B cell (primary cell): ENCODE data around the gene TOR1AIP2. TPM values are rescaled to one million over a fixed set of nuclear protein-coding genes. Genes with fewer than 3 reads are reported as not detected.
"Not testable (repeated sequence)": the region's sequence is repeated elsewhere in the genome, so short reads cannot be mapped to it uniquely, and the experiment has no call there.

ENCODE experiments used
- ATAC-seq: fragments of 200-7000 bp; cut with Tn5 transposase; one replicate; pipeline ENCODE4 v1.10.0; 2021; ENCODE audit warnings: low read depth, mild to moderate bottlenecking, moderate number of reproducible peaks, moderate library complexity
- CTCF ChIA-PET: fragments of 350-600 bp; sonication (Branson Sonifier 250); formaldehyde crosslinking; loops from one replicate; lab custom pipeline; 2021; ENCODE audit warnings: antibody characterized with exemption, inconsistent platforms; lab: Charles Lee
- POLR2A ChIA-PET: fragments of 350-600 bp; sonication (Branson Sonifier 250); formaldehyde crosslinking; loops from one replicate; lab custom pipeline; 2021; ENCODE audit warnings: antibody characterized with exemption; lab: Charles Lee
- DNase-seq: peaks from one replicate; pipeline ENCODE4 v3.0.0; 2013
- H2AFZ ChIP-seq: 2 replicates; pipeline ENCODE4 v1.6.1; 2012; ENCODE audit warnings: mild to moderate bottlenecking, low read depth, low read length; ENCODE audit not compliant: insufficient read depth, poor library complexity, severe bottlenecking
- H3K27ac ChIP-seq, 2 donors: 1 replicate in 1 of 2; 2 replicates in 1 of 2; pipeline ENCODE4 v1.5.1; 2012 to 2013; ENCODE audit warnings: low read length in 2 of 2, mild to moderate bottlenecking in 2 of 2, moderate library complexity in 1 of 2
- H3K27me3 ChIP-seq, 4 experiments: fragments of 200-600 bp in 1 of 4; sonication (generic) in 1 of 4; replicated peaks in 1 of 4; 1 replicate in 2 of 4; 2 replicates in 2 of 4; pipeline versions ENCODE4 v1.6.1 to v1.7.0; 2013 to 2016; ENCODE audit warnings: low read length in 3 of 4, mild to moderate bottlenecking in 2 of 4, mixed read lengths in 1 of 4, moderate library complexity in 1 of 4; ENCODE audit not compliant: insufficient read depth in 4 of 4, control insufficient read depth in 3 of 4; ENCODE audit errors: control extremely low read depth in 1 of 4
- H3K36me3 ChIP-seq, 2 experiments: replicated peaks in 1 of 2; 1 replicate in 1 of 2; 2 replicates in 1 of 2; pipeline versions ENCODE4 v1.6.1 to v1.7.1; 2013; ENCODE audit warnings: low read length in 1 of 2; ENCODE audit not compliant: insufficient read depth in 2 of 2, control insufficient read depth in 1 of 2; ENCODE audit errors: control extremely low read depth in 1 of 2, extremely low read depth in 1 of 2
- H3K4me1 ChIP-seq, 2 donors: fragments of 200-600 bp in 1 of 2; sonication (generic) in 1 of 2; 1 replicate in 1 of 2; 2 replicates in 1 of 2; pipeline versions ENCODE4 v1.5.1 to v1.6.1; 2013 to 2017; ENCODE audit warnings: low read length in 2 of 2; ENCODE audit not compliant: control insufficient read depth in 2 of 2, insufficient read depth in 2 of 2
- H3K4me2 ChIP-seq: replicated peaks from 2 replicates; pipeline ENCODE3; 2012; ENCODE audit warnings: mild to moderate bottlenecking, low read depth, low read length; ENCODE audit not compliant: poor library complexity, severe bottlenecking
- H3K4me3 ChIP-seq, 5 experiments: fragments of 200-600 bp in 1 of 5; sonication (generic) in 1 of 5; 1 replicate in 3 of 5; 2 replicates in 2 of 5; pipeline versions ENCODE4 v1.5.1 to v1.7.0; 2011 to 2016; ENCODE audit warnings: low read length in 4 of 5, mild to moderate bottlenecking in 4 of 5, low read depth in 2 of 5, control low read depth in 1 of 5, moderate library complexity in 1 of 5; ENCODE audit not compliant: insufficient read depth in 1 of 5; ENCODE audit errors: control extremely low read depth in 1 of 5, extremely low read depth in 1 of 5
- H3K79me2 ChIP-seq: fragments of 200-600 bp; sonication (generic); one replicate; pipeline ENCODE4 v1.6.0; 2016; ENCODE audit warnings: low read length; ENCODE audit not compliant: control insufficient read depth, insufficient read depth
- H3K9ac ChIP-seq: fragments of 200-600 bp; sonication (generic); 2 replicates; pipeline ENCODE4 v1.6.1; 2017; ENCODE audit warnings: mild to moderate bottlenecking, low read length, moderate library complexity
- H3K9me3 ChIP-seq, 3 donors: one replicate each; pipeline versions ENCODE4 v1.6.1 to v1.7.1; 2013; ENCODE audit warnings: low read length in 2 of 3; ENCODE audit not compliant: control insufficient read depth in 2 of 3, insufficient read depth in 1 of 3; ENCODE audit errors: control extremely low read depth in 1 of 3
- H4K20me1 ChIP-seq: 2 replicates; pipeline ENCODE4 v1.6.0; 2012; ENCODE audit warnings: mild to moderate bottlenecking, low read length; ENCODE audit not compliant: insufficient read depth, control insufficient read depth, poor library complexity, severe bottlenecking
- H3K27ac Mint-ChIP-seq: one replicate; pipeline ENCODE4 v1.8.0; 2021; ENCODE audit warnings: mixed read lengths
- H3K27me3 Mint-ChIP-seq: one replicate; pipeline ENCODE4 v1.8.0; 2021; ENCODE audit warnings: mixed read lengths
- H3K4me1 Mint-ChIP-seq: one replicate; pipeline ENCODE4 v1.8.0; 2021; ENCODE audit warnings: mixed read lengths
- H3K4me3 Mint-ChIP-seq: one replicate; pipeline ENCODE4 v1.8.0; 2021; ENCODE audit warnings: mixed read lengths
- H3K9me3 Mint-ChIP-seq: one replicate; pipeline ENCODE4 v1.8.0; 2022; ENCODE audit warnings: mixed read lengths; ENCODE audit not compliant: insufficient read depth
- CTCF ChIP-seq: fragments of 200-600 bp; IDR thresholded peaks from one replicate; pipeline ENCODE4 v1.8.0; 2022; ENCODE audit warnings: antibody characterized with exemption, mild to moderate bottlenecking
- EZH2 ChIP-seq: IDR thresholded peaks from 2 replicates; pipeline ENCODE4 v1.6.1; 2012; ENCODE audit warnings: borderline replicate concordance, low read depth, mild to moderate bottlenecking, moderate library complexity, low read length; ENCODE audit not compliant: insufficient read depth, poor library complexity, severe bottlenecking
- WGBS: methylation state at CpG from one replicate; pipeline ENCODE4 v1.1.5; 2013; ENCODE audit warnings: missing lambda C conversion rate; ENCODE audit not compliant: insufficient coverage; 5-methylcytosine and 5-hydroxymethylcytosine counted together
- intact Hi-C: fragments of 100-400 bp; cut with micrococcal nuclease; formaldehyde crosslinking; loops from one replicate; pipeline ENCODE4 v1.10.0; 2022
- polyA plus RNA-seq: library from polyadenylated mRNA; depleted of rRNA; stranded (reverse); fragments of >200 nt; gene quantifications from 2 replicates; pipeline ENCODE4 v1.2.3, GENCODE V29; 2012
- total RNA-seq, 2 donors: library from RNA; stranded (reverse); fragments of 120-200 nt in 1 of 2; gene quantifications; 1 replicate in 1 of 2; 2 replicates in 1 of 2; pipeline versions ENCODE4 v1.2.3 to v1.2.4, GENCODE V29; 2013 to 2022

TOR1AIP2 gene
- total and polyA plus RNA-seq, 2 donors (not counting 1 experiment from before 2014, with no cell fraction given), result 13.6 to 54.4 TPM

GRCh38 chr1:179840107-179840506 lies 37.5 kb downstream of the TOR1AIP2 start:
- CTCF ChIA-PET, result interaction anchor here (1.6 to 2.0 kb wide), 2 partner anchors 30 kb away, joined by 4 to 6 read pairs; no protein-coding TSS in a partner anchor
- H3K4me3 ChIP-seq, result no peak overlapping the region
- peaks cover 0 to 8% (median 0%) of the 10 kb centered on the region in 3 donors for H3K9me3 ChIP-seq
- 92% methylated on average over 2 of the region's 3 CpGs for WGBS
- no peaks in the 10 kb centered on the region for H3K79me2 ChIP-seq
- peaks cover 0 to 8% of the 10 kb centered on the region in 2 experiments for H3K36me3 ChIP-seq
- H3K4me3 Mint-ChIP-seq, result no peak overlapping the region
- DNase-seq (no peak), ATAC-seq (no peak)
- H3K9ac ChIP-seq, result no peak overlapping the region
- intact Hi-C loops, result no loop called here
- no peaks in the 10 kb centered on the region for H4K20me1 ChIP-seq
- POLR2A ChIA-PET, result no interaction called here
- TF ChIP-seq EZH2 (no peak), CTCF (no peak)
- no peaks in the 10 kb centered on the region for H3K27me3 Mint-ChIP-seq
- H3K4me1 Mint-ChIP-seq, result no peaks in the 10 kb centered on the region
- H3K4me1 ChIP-seq, result no peaks in the 10 kb centered on the region
- H3K4me2 ChIP-seq, result no peak overlapping the region
- no peaks in the 10 kb centered on the region for H3K27me3 ChIP-seq
- no peak overlapping the region for H2AFZ ChIP-seq
- H3K9me3 Mint-ChIP-seq, result no peaks in the 10 kb centered on the region
- H3K27ac Mint-ChIP-seq, result no peak overlapping the region
- H3K27ac ChIP-seq, result no peak overlapping the region

- ATAC-seq, H3K36me3 ChIP-seq, H3K9me3 Mint-ChIP-seq, H3K9ac ChIP-seq, H4K20me1 ChIP-seq, H3K27me3 Mint-ChIP-seq, H3K4me3 ChIP-seq, H3K4me1 ChIP-seq, POLR2A ChIA-PET, H3K9me3 ChIP-seq, DNase-seq, H3K4me2 ChIP-seq, H3K27ac Mint-ChIP-seq, H3K4me1 Mint-ChIP-seq, H3K27me3 ChIP-seq, H3K79me2 ChIP-seq, H3K4me3 Mint-ChIP-seq, H2AFZ ChIP-seq, H3K27ac ChIP-seq, intact Hi-C loops: not testable (repeated sequence)
- CTCF ChIA-PET, result interaction anchor here (1.8 kb wide), 1 partner anchor 22 kb away, joined by 4 read pairs; no protein-coding TSS in a partner anchor
- 96% methylated on average over 31 of the region's 38 CpGs for WGBS
Measured at GRCh38 chr1:179836686-179837445, 40.7 kb downstream of the TOR1AIP2 start.
